Spinal cord (tissue), 10 donors: Measurements from ENCODE around the gene CCDC91. TPM values are rescaled to one million over a fixed set of nuclear protein-coding genes. Genes with fewer than 3 reads are reported as not detected.

Experiments
- DNase-seq, 6 donors: peaks; one replicate each; pipeline versions ENCODE4 v3.0.0 to v3.0.0-alpha.2; 2013 to 2015; ENCODE audit warnings: low spot score in 6 of 6, low read depth in 4 of 6
- H3K27ac ChIP-seq: one replicate; pipeline ENCODE4 v1.5.1; 2013; ENCODE audit warnings: low read depth, low read length, control low read depth
- H3K27me3 ChIP-seq: one replicate; pipeline ENCODE4 v1.6.1; 2013; ENCODE audit warnings: low read length; ENCODE audit not compliant: control insufficient read depth, insufficient read depth
- H3K36me3 ChIP-seq: one replicate; pipeline ENCODE4 v1.6.1; 2013; ENCODE audit warnings: low read length; ENCODE audit not compliant: control insufficient read depth, insufficient read depth
- H3K4me1 ChIP-seq: one replicate; pipeline ENCODE4 v1.6.1; 2013; ENCODE audit warnings: low read length; ENCODE audit not compliant: control insufficient read depth, insufficient read depth
- H3K4me3 ChIP-seq: one replicate; pipeline ENCODE4 v1.5.1; 2013; ENCODE audit warnings: low read depth, low read length, control low read depth
- H3K9me3 ChIP-seq: one replicate; pipeline ENCODE4 v1.6.1; 2013; ENCODE audit warnings: low read length; ENCODE audit not compliant: control insufficient read depth, insufficient read depth
- WGBS: methylation state at CpG from one replicate; pipeline ENCODE4 v1.1.5; 2013; ENCODE audit warnings: missing lambda C conversion rate; ENCODE audit not compliant: insufficient coverage; 5-methylcytosine and 5-hydroxymethylcytosine counted together
- polyA plus RNA-seq, 2 donors: library from polyadenylated mRNA; unstranded; fragments of 120-200 nt; gene quantifications; one replicate each; pipeline ENCODE4 v1.2.1, GENCODE V29; 2013; ENCODE audit not compliant: insufficient read length in 2 of 2
- total RNA-seq, 2 donors: library from RNA; depleted of rRNA in 1 of 2; stranded (reverse); fragments of 120-200 nt in 1 of 2; fragments of >200 nt in 1 of 2; gene quantifications; one replicate each; pipeline versions ENCODE4 v1.2.3 to v1.2.4, GENCODE V29; 2013 to 2014
- donor health status: healthy.

CCDC91 gene
- total and polyA plus RNA-seq, 4 donors = 29.8 to 64.9 (median 46.6) TPM

- Histone ChIP-seq H3K36me3 (no peaks in the 10 kb centered on the region), H3K4me1 (no peaks in the 10 kb centered on the region), H3K9me3 (no peaks in the 10 kb centered on the region), H3K27me3 (no peaks in the 10 kb centered on the region), H3K27ac (no peak overlapping the region), H3K4me3 (no peak overlapping the region)
- WGBS = no CpG with 5 or more reads among the region's 4 CpGs
- DNase-seq = peak in 2 of 6 donors; percentile 5 to 31
These were observed 200.6 kb downstream of the CCDC91 start for GRCh38 chr12:28390761-28391385.

GRCh38 chr12:28409892-28410291 lies 219.6 kb downstream of the CCDC91 start:
- H3K36me3 ChIP-seq = no peaks in the 10 kb centered on the region
- H3K27me3 ChIP-seq = no peaks in the 10 kb centered on the region
- no peak for DNase-seq
- H3K4me3 ChIP-seq = no peak overlapping the region
- no peak overlapping the region for H3K27ac ChIP-seq
- H3K9me3 ChIP-seq = no peaks in the 10 kb centered on the region
- no peaks in the 10 kb centered on the region for H3K4me1 ChIP-seq
- WGBS = no CpG with 5 or more reads among the region's 1 CpG

DNA sequence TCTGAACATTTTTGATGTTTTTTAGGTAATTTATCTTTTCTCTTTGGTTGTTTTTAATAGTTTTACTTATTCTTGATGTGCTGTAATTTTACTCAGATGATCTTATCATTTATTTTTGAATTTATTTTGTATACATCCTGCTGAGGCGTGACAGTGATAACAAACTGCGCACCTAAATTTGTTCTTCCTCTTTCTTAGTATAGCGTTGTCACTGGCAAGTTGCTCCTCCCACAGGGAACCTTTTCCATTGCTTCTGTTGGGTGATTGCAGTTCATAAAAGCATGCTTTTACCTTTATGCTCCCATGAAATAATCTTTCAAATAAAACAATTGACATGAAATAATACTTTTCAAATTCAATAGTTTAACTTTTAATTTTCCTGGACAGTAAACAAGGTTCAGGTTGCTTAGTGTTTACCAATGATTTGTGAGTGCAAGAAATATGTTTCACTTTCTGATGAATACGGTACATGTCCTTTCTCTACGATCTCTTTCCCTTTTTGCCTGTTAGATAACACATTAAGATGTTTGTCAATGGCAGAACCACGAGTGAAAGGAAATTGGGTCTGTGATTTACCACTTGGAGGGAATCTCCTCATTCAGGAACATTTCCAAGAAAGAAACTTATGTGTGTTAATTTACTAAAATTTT lies 223.3 kb downstream of the CCDC91 start:
- Histone ChIP-seq H3K4me1 (no peaks in the 10 kb centered on the region), H3K27ac (no peak overlapping the region), H3K36me3 (no peaks in the 10 kb centered on the region), H3K27me3 (no peaks in the 10 kb centered on the region), H3K4me3 (no peak overlapping the region), H3K9me3 (no peaks in the 10 kb centered on the region)
- no CpG with 5 or more reads among the region's 6 CpGs for WGBS
- DNase-seq = no peak

- no CpG with 5 or more reads among the region's 1 CpG for whole genome bisulfite sequencing
- DNase-seq = no peak
- no peaks in the 10 kb centered on the region for H3K4me1 ChIP-seq
These were observed 225.5 kb downstream of the CCDC91 start for GRCh38 chr12:28415755-28416154.

GRCh38 chr12:28421374-28421773 lies 231.1 kb downstream of the CCDC91 start:
- no CpG with 5 or more reads among the region's 1 CpG for WGBS
- DNase-seq = no peak
- H3K9me3 ChIP-seq = no peaks in the 10 kb centered on the region
- H3K4me3 ChIP-seq = no peak overlapping the region
- no peaks in the 10 kb centered on the region for H3K36me3 ChIP-seq
- H3K4me1 ChIP-seq = no peaks in the 10 kb centered on the region
- no peak overlapping the region for H3K27ac ChIP-seq
- H3K27me3 ChIP-seq = no peaks in the 10 kb centered on the region

More at GRCh38 chr12:28415755-28416154, 225.5 kb downstream of the CCDC91 start:
- no peaks in the 10 kb centered on the region for H3K36me3 ChIP-seq
- no peaks in the 10 kb centered on the region for H3K9me3 ChIP-seq
- H3K27me3 ChIP-seq = no peaks in the 10 kb centered on the region
- no peak overlapping the region for H3K27ac ChIP-seq
- H3K4me3 ChIP-seq = no peak overlapping the region

- H3K36me3 ChIP-seq = no peaks in the 10 kb centered on the region
- H3K4me1 ChIP-seq = no peaks in the 10 kb centered on the region
- no peaks in the 10 kb centered on the region for H3K9me3 ChIP-seq
- no peak overlapping the region for H3K4me3 ChIP-seq
- no peak overlapping the region for H3K27ac ChIP-seq
- 55% methylated on average over 2 of the region's 3 CpGs for WGBS
- no peaks in the 10 kb centered on the region for H3K27me3 ChIP-seq
- DNase-seq = peak in 2 of 6 donors; percentile 2 to 6
These were observed 234.7 kb downstream of the CCDC91 start for GRCh38 chr12:28424965-28425364.

DNA sequence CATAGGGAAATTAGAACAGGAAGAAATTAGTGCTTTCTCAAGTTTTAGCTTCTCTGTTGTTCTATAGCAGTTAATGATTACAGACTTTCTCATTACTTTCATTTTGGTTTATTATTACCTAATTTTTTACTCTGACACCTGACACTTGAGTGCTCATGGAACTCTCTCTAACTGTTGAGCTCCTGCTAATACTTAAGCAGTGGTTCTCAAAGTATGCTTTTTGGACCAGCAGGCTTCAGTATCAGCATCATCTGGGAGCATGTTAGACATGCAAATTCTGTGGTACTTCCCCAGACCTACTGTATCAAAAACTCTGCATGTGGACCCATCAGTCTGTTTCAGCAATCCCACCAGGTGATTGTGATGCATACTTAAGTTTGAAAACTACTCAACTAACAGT lies 235.3 kb downstream of the CCDC91 start:
- Histone ChIP-seq H3K4me3 (no peak overlapping the region), H3K27me3 (no peaks in the 10 kb centered on the region), H3K4me1 (no peaks in the 10 kb centered on the region), H3K9me3 (no peaks in the 10 kb centered on the region), H3K36me3 (no peaks in the 10 kb centered on the region), H3K27ac (no peak overlapping the region)
- no peak for DNase-seq

GRCh38 chr12:28427046-28427445 lies 236.8 kb downstream of the CCDC91 start:
- no peaks in the 10 kb centered on the region for H3K4me1 ChIP-seq
- no peak overlapping the region for H3K27ac ChIP-seq
- no peak overlapping the region for H3K4me3 ChIP-seq
- no peaks in the 10 kb centered on the region for H3K9me3 ChIP-seq
- no peaks in the 10 kb centered on the region for H3K36me3 ChIP-seq
- no peak for DNase-seq
- no CpG with 5 or more reads among the region's 3 CpGs for whole genome bisulfite sequencing
- no peaks in the 10 kb centered on the region for H3K27me3 ChIP-seq

- H3K9me3 ChIP-seq = no peaks in the 10 kb centered on the region
- WGBS = no CpG with 5 or more reads among the region's 3 CpGs
- H3K4me1 ChIP-seq = no peaks in the 10 kb centered on the region
- H3K27me3 ChIP-seq = no peaks in the 10 kb centered on the region
- no peak overlapping the region for H3K4me3 ChIP-seq
- H3K36me3 ChIP-seq = no peaks in the 10 kb centered on the region
- no peak overlapping the region for H3K27ac ChIP-seq
- peak in 1 of 6 donors; percentile 62 for DNase-seq
These were observed 249.9 kb downstream of the CCDC91 start for GRCh38 chr12:28440081-28440608.

DNA sequence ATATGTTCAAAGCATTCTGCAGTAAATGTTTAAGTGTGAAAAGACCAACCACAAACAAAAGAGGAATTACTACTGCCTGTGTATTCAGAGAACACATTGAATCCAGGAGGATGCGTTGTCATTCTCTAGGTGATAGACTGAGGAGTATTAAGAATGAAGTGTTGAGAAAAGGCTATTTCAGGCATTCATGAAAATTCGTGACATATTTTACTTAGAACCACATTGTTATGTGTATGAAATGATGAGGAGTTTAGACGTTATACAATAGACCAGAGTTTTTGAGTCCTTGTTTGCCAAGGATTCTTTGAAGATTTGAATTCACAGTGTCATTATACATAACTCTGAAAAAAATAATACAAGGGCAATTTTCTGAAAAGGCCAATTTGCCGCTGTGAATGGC lies 251.8 kb downstream of the CCDC91 start:
- no CpG with 5 or more reads among the region's 4 CpGs for WGBS
- H3K27me3 ChIP-seq = no peaks in the 10 kb centered on the region
- no peaks in the 10 kb centered on the region for H3K4me1 ChIP-seq
- no peaks in the 10 kb centered on the region for H3K36me3 ChIP-seq
- no peaks in the 10 kb centered on the region for H3K9me3 ChIP-seq
- H3K27ac ChIP-seq = no peak overlapping the region
- no peak overlapping the region for H3K4me3 ChIP-seq
- no peak for DNase-seq
